ENCODE data around the gene HSD17B12. TPM values are rescaled to one million over a fixed set of nuclear protein-coding genes. Genes with fewer than 3 reads are reported as not detected.

Gene HSD17B12
- total and polyA plus RNA-seq, 2 of the 8 experiments (the other 6 are each of a cell fraction or from before 2014, with no cell fraction given) = 46.0 to 121 TPM

DNA sequence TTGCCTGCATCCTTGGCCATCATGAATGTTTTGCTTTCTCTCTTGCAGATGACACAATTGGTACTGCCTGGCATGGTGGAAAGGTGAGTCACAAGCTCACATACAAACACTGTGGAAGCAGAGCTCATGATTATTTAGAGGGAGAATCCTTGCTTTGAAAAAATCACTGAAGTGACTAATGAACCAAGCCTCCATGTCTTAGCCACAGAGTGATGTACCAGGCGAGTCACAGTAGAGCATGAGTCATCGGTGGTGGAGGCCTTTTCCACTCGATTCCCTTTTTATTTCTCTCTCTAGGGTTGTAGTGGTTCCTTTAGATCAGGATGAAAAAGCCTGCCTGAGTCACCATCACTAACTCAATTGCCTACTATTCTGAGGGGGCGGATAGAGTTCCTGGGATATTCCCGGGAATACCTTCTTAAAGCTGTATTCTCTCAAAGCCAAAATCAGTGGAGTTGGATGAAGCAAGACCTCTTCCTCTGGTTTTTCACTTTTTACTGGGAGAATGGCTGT, 150.4 kb downstream of the HSD17B12 start (continued):
- TF ChIP-seq SP2 (IDR thresholded peaks at IDR 0.05; ENCODE audit: low read length) (no peak), NRF1 (IDR thresholded peaks at IDR 0.05; ENCODE audit: low read depth, low read length) (no peak), SP4 (IDR thresholded peaks at IDR 0.05; ENCODE audit: low read length) (no peak), CBX5 (IDR thresholded peaks at IDR 0.05; ENCODE audit: low read depth, low read length) (no peak), TAF7 (optimal IDR thresholded peaks at IDR 0.05; ENCODE audit: borderline replicate concordance, low read depth, low read length) (no peak)

All from H1 (cell line).